Measurements from ENCODE around the gene MRPL54.

- TF ChIP-seq, protein P1, sequence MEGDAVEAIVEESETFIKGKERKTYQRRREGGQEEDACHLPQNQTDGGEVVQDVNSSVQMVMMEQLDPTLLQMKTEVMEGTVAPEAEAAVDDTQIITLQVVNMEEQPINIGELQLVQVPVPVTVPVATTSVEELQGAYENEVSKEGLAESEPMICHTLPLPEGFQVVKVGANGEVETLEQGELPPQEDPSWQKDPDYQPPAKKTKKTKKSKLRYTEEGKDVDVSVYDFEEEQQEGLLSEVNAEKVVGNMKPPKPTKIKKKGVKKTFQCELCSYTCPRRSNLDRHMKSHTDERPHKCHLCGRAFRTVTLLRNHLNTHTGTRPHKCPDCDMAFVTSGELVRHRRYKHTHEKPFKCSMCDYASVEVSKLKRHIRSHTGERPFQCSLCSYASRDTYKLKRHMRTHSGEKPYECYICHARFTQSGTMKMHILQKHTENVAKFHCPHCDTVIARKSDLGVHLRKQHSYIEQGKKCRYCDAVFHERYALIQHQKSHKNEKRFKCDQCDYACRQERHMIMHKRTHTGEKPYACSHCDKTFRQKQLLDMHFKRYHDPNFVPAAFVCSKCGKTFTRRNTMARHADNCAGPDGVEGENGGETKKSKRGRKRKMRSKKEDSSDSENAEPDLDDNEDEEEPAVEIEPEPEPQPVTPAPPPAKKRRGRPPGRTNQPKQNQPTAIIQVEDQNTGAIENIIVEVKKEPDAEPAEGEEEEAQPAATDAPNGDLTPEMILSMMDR (IDR thresholded peaks at IDR 0.05), result no peak
- TF ChIP-seq POLR2A (IDR thresholded peaks at IDR 0.05; ENCODE audit: low read length) (no peak), POLR2AphosphoS2 (conservative IDR thresholded peaks at IDR 0.05; ENCODE audit: low read length) (no peak), ELK1 (IDR thresholded peaks at IDR 0.05; ENCODE audit: low read depth, low read length) (no peak), HMGXB4 (CRISPR knock-in tag; IDR thresholded peaks at IDR 0.05; ENCODE audit: borderline replicate concordance) (no peak), RNF2 (IDR thresholded peaks at IDR 0.05; ENCODE audit: borderline replicate concordance, low read depth) (no peak), KDM1A (IDR thresholded peaks at IDR 0.05; ENCODE audit: low read depth) (no peak), SREBF2 (IDR thresholded peaks at IDR 0.05) (no peak), CEBPB (IDR thresholded peaks at IDR 0.05) (no peak), RCOR1 (IDR thresholded peaks at IDR 0.05; ENCODE audit: low read depth, low read length) (no peak), HDAC2 (IDR thresholded peaks at IDR 0.05) (no peak), EP300 (IDR thresholded peaks at IDR 0.05) (no peak), TP53 (CRISPR knock-in tag; IDR thresholded peaks at IDR 0.05) (no peak)
- TF ChIP-seq, protein P2, sequence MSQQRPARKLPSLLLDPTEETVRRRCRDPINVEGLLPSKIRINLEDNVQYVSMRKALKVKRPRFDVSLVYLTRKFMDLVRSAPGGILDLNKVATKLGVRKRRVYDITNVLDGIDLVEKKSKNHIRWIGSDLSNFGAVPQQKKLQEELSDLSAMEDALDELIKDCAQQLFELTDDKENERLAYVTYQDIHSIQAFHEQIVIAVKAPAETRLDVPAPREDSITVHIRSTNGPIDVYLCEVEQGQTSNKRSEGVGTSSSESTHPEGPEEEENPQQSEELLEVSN (IDR thresholded peaks at IDR 0.05; ENCODE audit: borderline replicate concordance, low read depth), result no peak
These were observed 54.2 kb downstream of the MRPL54 start for GRCh38 chr19:3816566-3817218.

Data from A549 (cell line).